ENCODE measurements around the gene IZUMO4.
"Not testable (repeated sequence)": the region's sequence is repeated elsewhere in the genome, so short reads cannot be mapped to it uniquely, and the experiment has no call there.

IZUMO4 gene

GRCh38 chr19:2120821-2121220 is 24.1 kb downstream of the IZUMO4 start:
- no peak for DNase-seq (ENCODE audit: low read depth, low spot score)
- no peak overlapping the region for H3K27ac ChIP-seq

- no peak overlapping the region for H3K27ac ChIP-seq
- no peak for DNase-seq (ENCODE audit: low read depth, low spot score)
Observed at GRCh38 chr19:2121416-2122051, 24.8 kb downstream of the IZUMO4 start.

GRCh38 chr19:2122251-2122650 is 25.5 kb downstream of the IZUMO4 start:
- H3K27ac ChIP-seq, result no peak overlapping the region
- no peak for DNase-seq (ENCODE audit: low read depth, low spot score)

- H3K27ac ChIP-seq, result no peak overlapping the region
- no peak for DNase-seq (ENCODE audit: low read depth, low spot score)
Observed at GRCh38 chr19:2122982-2123381, 26.3 kb downstream of the IZUMO4 start.

DNA sequence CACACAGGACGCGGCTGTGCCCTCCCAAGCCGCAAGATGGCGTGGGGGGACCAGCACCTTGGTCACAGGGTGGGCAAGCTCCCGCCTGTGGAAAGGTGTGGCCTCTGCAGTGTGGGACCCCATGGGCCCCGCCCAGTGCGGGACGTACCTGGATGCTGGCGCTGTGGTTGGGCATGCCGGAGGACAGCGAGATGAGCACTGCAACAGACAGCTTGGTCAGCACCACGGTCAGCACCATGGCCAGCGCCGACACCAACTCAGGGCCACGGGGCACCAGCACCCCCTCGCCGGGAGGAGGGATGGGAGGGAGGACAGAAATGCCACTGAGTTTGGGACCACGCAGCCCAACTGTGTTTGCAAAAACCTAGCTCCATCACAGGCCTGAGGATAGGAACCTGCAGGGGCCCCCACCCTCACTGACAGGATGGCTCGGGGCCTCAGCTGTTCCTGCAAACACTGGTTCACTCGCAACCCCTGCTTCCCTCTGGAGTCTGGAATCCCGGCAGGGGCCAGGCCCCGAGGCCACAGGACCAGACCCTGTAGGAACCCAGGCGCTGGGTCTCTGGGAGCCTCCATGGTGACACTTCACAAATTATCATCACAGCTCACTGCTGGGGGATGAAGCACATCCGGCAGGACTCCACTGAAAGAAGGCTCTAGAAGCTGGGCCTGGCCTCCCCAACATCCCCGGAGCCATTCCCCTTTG is 27.1 kb downstream of the IZUMO4 start:
- no peak for DNase-seq (ENCODE audit: low read depth, low spot score)
- no peak overlapping the region for H3K27ac ChIP-seq

DNA sequence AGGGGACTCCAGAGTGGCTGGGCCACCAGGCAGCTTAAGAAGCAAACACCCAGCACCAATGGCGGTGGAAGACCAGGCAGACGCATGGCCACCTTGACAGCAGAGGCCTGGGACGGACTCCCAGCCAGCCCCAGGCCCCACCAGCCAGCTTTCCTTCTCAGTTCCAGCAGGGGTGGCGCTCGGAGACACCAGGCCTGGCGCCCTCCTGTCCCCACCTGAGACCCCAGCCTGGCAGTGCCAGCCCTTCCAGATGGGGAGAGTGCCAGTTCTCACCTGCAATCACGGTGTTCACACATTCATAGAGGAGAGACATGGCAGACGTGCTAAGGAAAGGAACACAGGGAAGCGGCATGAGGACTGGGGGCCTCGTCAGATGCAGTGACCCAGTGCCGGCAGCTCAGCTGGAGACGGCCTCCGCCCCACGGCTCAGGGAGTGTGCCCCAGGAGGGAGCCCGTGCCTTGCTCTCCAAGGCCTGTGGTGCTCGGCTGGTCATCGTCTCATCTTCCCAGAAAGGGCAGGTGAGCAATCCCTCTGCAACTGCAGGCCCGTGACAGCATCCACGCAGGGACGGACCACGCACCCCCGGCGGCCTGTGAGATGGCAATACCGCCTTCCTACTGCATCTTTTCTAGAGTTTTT is 30.3 kb downstream of the IZUMO4 start:
- H3K27ac ChIP-seq, result no peak overlapping the region
- DNase-seq (ENCODE audit: low read depth, low spot score), result no peak

GRCh38 chr19:2127758-2128157 is 31.0 kb downstream of the IZUMO4 start:
- DNase-seq (ENCODE audit: low read depth, low spot score), result no peak
- no peak overlapping the region for H3K27ac ChIP-seq

- not testable (repeated sequence) for DNase-seq (ENCODE audit: low read depth, low spot score); H3K27ac ChIP-seq
Observed at GRCh38 chr19:2128252-2128651, 31.5 kb downstream of the IZUMO4 start.

DNA sequence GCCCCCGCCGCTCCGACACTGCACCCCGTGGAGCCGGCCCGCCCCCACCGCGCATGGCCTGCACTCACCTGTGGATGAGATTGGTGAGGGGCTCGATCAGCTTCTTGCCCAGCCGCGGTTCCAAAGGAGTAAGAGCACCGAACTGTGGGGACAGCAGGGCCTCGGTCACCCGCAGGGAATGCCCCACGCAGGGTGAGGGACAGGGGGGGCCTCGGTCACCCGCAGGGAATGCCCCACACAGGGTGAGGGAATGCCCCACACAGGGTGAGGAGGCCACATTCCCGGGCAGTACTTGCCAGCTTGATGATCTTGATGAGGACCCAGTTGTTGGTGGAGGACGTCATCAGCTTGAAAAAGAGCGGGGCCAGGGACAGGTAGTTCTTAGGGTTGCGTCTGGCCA is 32.3 kb downstream of the IZUMO4 start:
- no peak overlapping the region for H3K27ac ChIP-seq
- no peak for DNase-seq (ENCODE audit: low read depth, low spot score)

DNA sequence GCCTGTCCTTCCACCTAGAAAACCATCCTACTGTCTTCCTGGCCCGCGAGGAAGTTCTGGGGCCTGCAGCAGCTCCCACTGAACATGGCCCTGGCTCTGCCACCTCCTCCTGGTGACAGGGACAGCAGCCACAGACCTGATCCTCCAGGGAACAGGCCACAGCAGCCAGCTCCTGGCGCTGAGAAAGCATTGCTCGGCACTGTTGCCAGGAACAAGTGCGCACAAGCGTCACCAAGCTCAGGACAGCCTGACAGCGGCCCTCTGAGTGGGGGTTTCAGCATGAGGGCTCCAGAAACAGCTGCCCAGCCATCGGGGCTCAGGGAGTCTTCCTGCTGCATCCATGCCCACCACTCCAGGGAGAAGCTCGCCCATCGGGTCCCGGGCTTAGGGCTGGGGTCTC is 32.8 kb downstream of the IZUMO4 start:
- DNase-seq (ENCODE audit: low read depth, low spot score), result no peak
- no peak overlapping the region for H3K27ac ChIP-seq

DNA sequence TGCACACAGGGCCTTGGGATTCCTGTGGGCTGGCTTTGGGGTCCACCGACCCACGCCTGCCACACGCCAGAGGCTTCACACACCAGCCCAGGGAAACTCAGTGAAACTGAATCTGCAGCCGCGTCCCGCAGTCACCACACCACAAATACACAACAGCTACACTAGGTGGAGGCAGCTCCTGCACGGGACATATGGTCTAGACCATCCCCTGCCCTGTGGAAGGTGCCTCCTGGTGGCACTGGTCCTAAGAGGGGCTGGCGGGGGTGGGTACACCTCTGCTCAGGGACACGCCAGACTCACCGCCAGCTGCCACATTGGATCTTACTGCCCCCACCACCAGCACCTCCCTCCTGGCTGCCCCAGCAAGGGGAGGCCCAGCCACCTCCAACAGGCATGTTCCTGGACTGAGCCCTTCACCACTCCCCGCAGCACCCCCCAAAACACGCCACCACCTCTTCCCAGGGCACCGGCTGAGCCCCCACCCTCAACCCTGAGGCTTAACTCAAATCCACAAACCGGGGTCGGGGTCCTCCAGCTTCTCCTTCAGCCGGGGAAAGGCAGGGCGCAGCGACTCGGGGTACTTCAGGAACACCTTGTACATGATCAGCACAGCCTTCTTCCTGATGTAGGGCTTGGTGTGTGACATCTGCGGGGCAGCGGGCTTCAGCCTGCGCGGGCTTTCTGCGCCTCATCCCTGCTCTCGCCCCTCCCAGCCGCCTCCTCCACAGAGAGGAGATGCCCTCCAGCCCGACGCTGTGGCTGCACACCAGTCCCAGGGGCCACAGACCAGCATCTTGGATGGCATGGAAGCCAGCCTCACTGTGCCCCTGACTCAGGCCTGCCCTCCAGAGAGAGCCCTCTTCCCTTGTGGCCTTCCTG is 33.4 kb downstream of the IZUMO4 start:
- no peak for DNase-seq (ENCODE audit: low read depth, low spot score)
- no peak overlapping the region for H3K27ac ChIP-seq

DNA sequence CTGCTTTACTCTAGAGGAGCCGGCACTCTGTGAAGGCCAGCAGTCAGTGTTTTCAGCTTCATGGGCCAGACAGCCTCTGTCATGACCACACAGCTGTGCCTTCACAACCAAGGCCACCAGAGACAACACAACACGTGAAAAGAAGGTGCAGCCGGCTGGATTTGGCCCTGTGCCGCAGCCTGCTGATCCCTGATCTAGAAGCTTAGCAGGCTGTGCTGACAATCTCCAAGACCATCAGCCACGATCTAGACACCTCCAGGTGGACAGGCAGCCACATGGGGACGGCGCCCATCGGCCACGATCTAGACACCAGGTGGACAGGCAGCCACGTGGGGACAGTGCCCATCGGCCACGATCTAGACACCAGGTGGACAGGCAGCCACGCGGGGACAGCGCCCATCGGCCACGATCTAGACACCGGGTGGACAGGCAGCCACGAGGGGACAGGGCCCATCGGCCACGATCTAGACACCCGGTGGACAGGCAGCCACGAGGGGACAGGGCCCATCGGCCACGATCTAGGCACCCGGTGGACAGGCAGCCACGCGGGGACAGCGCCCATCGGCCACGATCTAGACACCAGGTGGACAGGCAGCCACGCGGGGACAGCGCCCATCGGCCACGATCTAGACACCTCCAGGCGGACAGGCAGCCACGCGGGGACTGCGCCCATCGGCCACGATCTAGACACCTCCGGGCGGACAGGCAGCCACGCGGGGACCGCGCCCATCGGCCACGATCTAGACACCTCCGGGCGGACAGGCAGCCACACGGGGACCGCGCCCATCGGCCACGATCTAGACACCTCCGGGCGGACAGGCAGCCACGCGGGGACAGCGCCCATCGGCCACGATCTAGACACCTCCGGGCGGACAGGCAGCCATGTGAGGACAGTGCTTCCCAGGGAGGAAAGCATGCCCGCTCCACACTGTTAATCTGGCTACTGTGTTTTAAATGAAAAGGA is 34.6 kb downstream of the IZUMO4 start:
- DNase-seq (ENCODE audit: low read depth, low spot score); H3K27ac ChIP-seq: not testable (repeated sequence)

DNA sequence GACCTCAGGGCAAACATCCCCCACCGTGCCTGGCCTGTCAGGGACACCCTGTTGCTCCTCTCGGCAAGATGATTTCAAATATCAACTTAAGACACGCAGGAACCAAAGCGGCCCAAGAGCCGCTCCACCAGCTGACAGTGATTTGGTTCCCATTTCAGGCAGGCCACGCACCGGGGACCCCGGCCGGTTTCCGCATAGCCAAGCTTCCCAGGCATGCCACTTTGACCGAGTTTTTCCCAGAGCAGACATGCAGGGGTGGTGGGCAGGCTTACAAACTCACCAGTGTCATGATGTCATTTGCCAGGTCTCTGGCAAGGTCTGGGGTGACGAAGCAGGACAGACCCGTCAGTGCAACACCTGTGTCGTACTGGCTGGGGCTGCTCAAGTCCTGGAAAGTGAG is 35.5 kb downstream of the IZUMO4 start:
- DNase-seq (ENCODE audit: low read depth, low spot score), result no peak
- H3K27ac ChIP-seq, result no peak overlapping the region

DNA sequence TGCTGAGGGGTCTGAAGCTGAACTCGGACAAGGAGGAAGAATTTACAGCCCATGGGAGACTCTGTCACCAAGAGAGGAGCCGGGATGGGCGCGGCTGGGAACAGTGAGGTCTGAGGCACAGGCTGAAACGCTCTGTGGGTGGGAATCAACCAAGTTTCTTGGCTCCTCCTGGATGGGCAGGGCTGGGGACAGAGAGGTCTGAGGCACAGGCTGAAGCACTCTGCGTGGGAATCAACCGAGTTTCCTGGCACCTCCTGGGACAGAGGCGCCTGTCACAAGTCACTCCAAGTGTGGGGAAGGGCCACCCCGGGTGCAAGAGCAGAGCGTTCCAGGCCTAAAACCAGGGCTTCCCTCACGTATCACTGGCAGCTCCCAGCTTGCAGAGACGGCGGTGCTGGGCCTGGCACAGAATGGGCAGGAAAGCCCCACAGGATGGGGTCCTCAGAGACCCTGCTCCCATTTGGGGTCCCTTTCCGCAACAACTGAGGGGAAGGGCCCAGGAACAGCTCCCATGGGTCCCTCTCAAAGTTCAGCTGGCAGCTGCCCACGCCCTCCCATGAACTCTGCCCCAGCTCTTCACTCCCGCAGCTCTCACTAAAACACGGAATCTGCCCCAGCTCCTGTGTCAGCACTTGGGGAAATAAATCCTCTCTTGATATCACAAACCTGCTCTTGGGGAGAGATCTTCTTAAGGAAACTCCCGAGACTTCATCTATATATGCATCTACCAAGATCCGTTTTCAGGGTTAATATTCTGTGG is 36.2 kb downstream of the IZUMO4 start:
- no peak for DNase-seq (ENCODE audit: low read depth, low spot score)
- H3K27ac ChIP-seq, result no peak overlapping the region

DNA sequence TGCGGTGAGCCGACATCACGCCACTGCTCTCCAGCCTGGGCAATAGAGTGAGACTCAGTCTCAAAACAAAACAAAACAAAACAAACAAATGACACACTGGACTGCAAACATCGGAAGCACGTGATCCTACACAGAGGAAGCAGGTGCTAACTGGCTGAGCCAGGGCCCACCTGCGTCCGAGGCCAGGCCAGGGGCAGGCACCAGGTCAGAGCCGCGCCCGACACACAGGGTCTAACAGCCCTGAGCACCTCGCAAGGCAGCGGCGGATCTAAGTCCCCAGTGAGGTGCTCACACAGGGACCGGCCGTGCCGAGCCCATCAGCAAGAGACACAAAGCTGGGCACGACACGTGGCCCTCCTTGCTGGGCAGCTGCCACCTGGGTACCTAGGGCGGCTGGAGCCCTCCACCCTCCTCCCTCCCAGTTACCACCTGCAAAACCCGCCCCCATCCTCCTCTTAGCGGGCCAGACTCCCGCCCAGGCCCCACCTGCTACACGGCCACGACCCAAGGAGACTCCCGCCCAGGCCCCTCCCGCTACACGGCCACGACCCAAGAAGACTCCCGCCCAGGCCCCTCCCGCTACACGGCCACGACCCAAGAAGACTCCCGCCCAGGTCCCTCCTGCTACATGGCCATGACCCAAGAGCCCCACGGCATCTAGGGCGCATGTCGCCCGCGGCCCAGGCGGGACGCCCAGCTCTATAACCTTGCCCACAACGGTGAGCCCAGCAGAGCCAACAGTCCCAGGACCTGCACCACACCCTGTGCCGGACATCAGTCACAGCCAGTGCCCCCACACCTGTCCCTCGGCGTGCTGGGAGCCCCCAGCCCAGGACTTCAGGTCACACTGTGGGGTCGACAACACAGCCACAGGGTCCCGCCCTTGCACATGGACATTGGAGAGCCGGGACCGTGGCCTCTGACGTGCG is 39.0 kb downstream of the IZUMO4 start:
- no peak for DNase-seq (ENCODE audit: low read depth, low spot score)
- H3K27ac ChIP-seq, result no peak overlapping the region

GRCh38 chr19:2136796-2137195 is 40.1 kb downstream of the IZUMO4 start:
- no peak for DNase-seq (ENCODE audit: low read depth, low spot score)
- no peak overlapping the region for H3K27ac ChIP-seq

DNA sequence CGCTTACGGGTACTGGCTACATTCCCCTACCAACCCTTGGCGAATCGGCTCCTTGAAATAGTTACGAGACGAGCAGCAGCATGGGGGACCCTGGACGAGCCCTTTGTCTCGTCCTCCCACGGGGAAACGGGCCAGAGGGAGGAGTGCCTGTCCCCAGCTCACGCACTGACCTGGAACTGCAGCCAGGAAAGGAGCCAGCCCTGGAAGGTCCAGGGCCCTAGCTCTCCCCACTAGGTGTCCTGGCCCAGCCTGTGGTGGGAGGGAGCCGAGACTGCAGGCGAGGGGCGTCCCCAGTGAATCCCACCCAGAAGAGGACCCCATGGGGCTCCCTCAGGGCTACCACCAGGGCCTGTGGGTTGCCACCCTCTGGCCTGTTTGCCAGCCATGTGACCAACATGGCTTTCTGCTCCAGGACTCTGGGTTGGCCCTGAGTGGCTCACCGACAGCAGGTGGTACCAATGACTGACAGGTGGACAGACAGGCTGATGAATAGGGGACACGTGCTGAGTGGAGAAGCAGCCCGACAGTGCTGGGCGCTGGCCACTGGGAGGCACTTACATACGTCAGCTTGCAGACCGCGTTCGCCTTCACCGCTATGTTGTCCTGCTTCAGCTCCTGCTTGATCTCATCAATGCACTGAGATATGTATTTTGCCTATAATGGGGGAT is 41.5 kb downstream of the IZUMO4 start:
- DNase-seq (ENCODE audit: low read depth, low spot score), result no peak
- H3K27ac ChIP-seq, result no peak overlapping the region
